Measurements from ENCODE around the gene IDI1.

Gene IDI1

DNA sequence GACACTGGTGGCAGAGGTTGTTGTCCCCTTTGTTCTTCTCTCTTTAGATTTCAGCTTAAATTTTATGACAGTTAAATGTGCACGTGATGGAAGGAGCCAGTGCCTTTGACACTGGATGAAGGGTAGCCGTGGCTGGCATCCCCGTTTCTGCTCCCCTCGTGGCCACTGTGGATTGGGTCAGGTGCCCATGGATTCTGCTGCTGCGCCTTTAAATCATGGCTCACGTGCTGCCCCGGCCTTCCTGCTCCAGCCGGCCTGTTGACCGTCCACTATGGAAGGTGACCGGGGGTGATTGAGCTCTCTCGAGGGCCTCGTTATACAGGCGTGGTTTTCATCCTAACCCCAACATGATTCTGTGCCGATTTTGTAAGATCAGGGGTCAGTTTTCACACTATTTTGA lies 41.8 kb upstream of the IDI1 start:
- no peak for DNase-seq (ENCODE audit: low read depth)
- TF ChIP-seq CTCF (IDR thresholded peaks at IDR 0.05; ENCODE audit: low read length, missing control alignments) = no peak
- H3K4me3 ChIP-seq (replicated peaks; ENCODE audit: low read depth, low read length) = no peak overlapping the region

DNA sequence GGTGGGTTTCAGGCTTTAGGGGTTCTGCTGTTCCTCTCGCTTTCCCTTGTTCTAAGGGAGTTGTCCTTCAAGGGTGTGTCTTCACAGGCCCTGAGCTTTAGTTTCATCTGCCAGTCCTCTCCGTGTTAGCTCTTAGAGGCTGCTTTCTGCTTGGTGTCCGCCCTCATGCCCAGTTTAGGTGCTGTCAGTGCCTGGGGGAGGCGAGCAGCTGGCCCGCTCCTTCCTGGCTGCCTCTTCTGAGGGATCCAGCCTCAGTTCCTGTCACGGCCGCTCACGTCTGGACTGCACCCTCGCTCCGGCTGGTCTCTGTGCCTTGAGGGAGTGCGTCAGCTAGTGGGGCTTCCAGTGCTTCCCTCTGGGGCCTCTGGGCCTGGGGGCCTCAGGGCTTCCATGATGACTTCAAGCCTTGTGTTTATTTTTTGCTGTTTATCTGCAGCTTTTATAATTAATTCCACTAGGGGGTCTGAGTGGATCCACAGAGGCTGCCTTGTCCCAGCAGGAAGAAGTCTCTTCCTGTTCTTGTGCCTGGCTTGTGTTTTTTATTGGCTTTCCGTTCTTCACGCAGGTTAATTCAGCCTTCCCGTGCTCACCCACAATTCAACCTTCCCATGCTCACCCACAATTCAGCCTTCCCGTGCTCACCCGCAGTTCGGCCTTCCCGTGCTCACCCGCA lies 40.2 kb upstream of the IDI1 start:
- no peak for TF ChIP-seq CTCF (IDR thresholded peaks at IDR 0.05; ENCODE audit: low read length, missing control alignments)
- DNase-seq (ENCODE audit: low read depth) = no peak
- H3K4me3 ChIP-seq (replicated peaks; ENCODE audit: low read depth, low read length) = no peak overlapping the region

DNA sequence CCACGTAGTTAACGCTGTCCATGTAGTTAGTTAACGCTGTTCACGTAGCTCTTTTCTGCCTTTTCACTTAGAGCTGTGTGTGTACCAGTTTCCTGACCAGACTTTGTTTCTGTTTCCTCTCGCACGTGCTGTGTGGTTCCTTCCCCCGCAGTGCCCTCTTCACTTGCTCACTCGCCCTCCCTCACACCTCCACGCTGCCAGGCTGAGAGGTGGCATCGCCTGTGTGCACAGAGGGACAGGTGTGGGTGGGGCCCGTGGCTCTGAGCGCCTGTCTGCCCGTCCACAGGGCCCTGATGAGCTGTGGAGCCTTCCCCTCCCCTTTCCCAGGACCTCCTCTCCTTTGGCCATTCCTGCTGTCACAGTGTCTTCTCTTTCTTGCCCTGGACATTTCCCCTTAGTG lies 37.9 kb upstream of the IDI1 start:
- no peak for DNase-seq (ENCODE audit: low read depth)
- H3K4me3 ChIP-seq (replicated peaks; ENCODE audit: low read depth, low read length) = no peak overlapping the region
- TF ChIP-seq CTCF (IDR thresholded peaks at IDR 0.05; ENCODE audit: low read length, missing control alignments) = no peak

DNA sequence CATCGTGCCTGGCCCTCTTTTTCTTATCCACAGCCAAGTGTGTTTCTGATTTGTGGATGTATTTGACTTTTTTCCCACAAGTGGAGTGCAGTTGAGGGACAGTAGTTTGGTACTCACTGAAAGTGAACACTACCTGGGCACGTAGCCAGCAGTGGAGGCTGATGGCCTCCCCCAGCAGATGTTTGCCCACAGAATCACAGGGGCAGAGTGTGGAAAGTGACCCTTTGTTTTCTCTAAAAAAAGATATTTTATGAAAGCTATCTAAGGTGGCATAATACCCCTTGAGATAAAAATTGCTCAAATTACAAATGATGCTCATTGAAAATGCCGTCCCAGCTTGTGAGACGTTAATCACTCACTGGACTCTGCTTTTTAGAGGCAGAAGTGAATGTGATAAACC lies 36.3 kb upstream of the IDI1 start:
- TF ChIP-seq CTCF (IDR thresholded peaks at IDR 0.05; ENCODE audit: low read length, missing control alignments) = no peak
- H3K4me3 ChIP-seq (replicated peaks; ENCODE audit: low read depth, low read length) = no peak overlapping the region
- no peak for DNase-seq (ENCODE audit: low read depth)

GRCh38 chr10:1084011-1084950 lies 35.4 kb upstream of the IDI1 start:
- no peak for DNase-seq (ENCODE audit: low read depth)
- no peak for TF ChIP-seq CTCF (IDR thresholded peaks at IDR 0.05; ENCODE audit: low read length, missing control alignments)
- no peak overlapping the region for H3K4me3 ChIP-seq (replicated peaks; ENCODE audit: low read depth, low read length)

- no peak for TF ChIP-seq CTCF (IDR thresholded peaks at IDR 0.05; ENCODE audit: low read length, missing control alignments)
- H3K4me3 ChIP-seq (replicated peaks; ENCODE audit: low read depth, low read length) = no peak overlapping the region
- no peak for DNase-seq (ENCODE audit: low read depth)
These were observed 34.7 kb upstream of the IDI1 start for GRCh38 chr10:1083581-1083980.

Data from fibroblast of pulmonary artery (primary cell).